Hematopoietic multipotent progenitor cell treated with erythropoietin and hydrocortisone succinate and interleukin-3 and kit ligand, for 8 days (in vitro differentiated cells): ENCODE results near the gene MOSPD3.

Source experiments
- DNase-seq: peaks from one replicate; pipeline ENCODE4 v3.0.0-alpha.2; 2015

MOSPD3 gene

DNA sequence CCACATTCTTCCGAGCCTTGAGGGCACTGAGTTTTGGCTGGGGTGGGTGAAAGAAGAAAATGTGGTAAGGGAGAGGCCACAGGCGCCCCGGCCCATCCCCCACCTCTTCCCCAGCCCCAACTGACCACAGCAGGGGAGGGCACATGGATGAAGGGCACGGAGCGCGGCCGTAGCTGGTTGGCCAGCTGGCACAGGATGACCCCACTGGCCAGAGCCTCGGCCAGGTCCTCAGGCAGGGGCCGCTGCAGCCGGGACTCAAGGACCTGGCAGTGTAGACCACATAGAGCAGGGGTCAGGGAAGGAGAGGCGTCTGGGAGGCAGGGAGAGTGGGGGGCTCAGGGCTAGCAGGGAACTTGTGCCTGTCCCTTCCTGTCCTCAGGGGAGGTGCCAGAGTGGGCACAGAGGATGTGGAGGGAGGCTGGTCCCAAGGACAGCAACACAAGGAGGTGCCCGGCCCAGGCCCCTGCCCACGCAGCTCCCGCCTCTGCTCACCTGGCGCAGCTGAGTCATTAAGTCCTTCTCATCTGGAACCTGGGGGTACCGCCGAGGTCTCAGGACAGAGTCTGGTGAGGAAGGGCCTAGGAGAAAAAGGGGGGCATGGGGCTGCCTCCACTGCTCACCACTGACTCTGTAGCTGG, 36.5 kb upstream of the MOSPD3 start:
- no peak for DNase-seq

DNA sequence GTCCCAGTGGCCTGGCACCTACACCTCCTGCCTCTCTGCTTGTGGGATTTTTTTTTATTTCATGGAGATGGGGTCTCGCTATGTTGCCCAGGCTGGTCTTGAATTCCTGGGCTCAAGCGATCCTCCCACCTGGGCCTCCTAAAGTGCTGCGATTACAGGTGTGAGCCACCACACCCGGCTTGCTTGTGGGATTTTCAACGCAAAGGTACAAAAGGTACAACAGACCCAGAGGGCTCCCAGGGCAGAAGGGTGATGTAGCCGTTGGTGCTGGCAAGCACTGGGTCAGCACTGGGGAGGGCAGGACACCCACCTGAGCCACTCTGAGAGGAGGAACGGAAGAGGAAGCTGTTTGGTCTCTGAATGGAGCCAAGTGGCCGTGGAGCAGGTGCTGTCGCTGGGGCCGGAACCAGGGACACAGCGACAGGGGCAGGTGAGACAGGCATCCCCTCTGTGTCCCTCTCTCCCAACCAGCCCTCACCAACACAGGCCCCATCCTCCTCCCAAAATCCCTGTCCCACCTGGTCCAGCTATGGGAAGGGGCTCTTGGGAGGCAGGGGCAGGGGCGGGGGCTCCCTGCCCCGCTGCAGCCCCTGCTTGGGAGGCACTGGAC, 35.9 kb upstream of the MOSPD3 start:
- DNase-seq = no peak

DNA sequence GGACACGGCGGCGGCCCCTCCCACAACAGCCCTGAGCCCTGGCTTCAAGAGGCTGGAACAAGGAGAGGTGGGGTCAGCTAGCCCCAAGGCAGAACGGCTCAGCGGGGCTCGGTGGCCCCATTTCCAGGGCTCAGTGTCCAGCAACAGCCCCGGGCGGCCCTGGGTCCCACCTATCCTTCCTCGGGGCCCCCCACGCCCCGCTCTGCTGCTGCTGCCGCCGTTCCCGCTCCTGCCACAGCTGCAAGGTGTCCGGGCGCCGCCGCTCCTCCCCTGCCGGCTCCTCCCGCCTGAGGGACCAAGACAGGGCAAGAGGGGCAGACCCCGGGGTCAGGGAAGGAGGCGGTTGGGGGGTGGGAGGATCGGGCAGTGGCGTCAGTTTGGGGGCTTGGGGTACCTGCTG, 35.2 kb upstream of the MOSPD3 start:
- DNase-seq = no peak

DNA sequence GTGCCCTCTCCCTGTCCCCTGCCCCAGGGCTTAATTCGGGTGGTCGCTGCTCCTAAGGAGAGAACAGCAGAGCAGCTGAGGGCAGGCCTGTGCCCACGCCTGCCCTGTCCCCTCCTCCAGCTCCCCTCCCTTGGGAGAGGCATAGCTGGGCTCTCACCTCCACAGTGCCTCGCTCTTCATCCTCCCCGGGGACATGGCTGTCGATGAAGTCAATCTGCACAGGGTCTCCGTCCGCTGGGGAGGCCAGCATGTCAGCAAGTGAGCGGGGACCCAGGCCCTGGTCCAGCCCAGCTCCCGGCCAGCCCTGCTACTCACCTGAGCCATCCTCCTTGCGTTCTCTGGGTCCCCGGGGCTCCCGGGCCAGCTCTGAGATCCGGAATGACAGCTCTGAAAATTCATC, 34.8 kb upstream of the MOSPD3 start:
- DNase-seq = no peak

DNA sequence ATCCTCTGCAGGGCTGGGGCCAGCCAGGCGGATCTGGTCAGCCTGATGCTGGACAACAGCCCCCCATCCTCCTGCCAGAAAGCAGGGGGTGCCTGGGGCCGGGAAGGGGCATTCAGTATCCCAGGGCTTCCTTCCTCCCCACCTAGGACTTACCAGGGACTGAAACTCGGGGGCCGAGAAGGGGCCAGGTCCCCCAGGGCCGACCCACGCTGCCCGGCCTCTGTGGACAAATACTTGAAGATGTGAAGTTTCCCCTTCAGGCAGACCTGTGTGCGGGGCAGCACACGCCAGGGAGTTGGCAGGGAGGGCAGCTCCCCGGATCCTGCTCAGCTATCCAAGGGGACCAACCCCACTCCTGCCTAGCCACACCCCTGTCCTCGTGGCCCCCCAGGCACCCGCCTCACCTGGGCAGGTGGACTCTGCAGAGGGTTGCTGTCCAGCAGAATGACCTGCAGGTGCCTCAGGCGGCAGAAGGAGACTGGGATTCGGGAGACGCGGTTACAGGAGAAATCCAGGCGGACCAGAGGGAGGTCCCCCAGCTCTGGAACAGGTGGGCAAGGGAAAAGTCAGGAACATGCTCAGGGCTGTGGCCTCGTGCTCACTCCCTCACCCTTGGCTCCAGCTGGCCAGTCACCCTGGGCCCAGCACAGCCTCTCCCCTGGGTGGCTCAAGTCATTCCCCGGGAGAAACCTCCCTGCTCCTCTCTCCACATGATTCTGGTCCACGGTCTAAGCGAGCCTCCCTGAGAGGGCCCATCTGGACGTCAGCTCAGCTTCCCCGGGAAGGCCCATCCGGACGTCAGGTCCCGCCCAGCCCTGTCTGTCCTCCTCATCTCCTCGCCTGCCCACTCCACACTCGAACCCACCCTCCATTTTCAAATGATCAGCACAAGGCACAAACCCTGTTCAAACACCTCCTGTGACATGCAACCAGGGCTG, 33.8 kb upstream of the MOSPD3 start:
- DNase-seq = no peak

DNA sequence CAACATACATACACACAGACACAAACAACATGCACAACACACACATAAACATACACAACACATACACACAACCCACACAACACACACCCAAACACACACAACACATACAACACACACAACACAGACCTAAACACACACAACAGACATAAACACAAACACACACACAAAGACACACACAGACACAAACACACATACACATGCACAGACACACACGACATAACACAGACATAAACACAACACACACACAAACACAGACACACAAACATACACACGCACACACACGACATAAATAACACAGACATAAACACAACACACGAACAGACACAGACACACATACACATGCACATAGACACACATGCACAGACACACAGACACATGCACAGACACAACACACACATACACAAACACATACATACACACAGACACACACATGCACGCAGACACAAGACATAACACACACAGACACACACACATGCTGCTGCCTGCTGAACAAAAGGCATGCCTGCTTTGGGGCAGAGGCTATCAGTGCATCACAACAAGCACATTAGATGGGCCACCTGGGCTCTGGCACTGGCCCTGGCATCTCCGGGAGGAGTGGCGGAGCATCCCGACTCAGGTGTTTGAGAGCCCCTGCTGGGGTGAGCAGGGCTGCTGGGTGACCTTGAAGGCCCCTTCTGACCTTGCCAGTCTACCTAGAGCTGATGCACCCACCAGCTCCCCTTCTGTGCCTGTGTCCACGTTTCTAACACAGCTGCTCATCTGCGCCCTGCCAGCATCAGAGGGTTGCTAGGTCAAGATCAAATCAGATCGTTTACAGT, 31.7 kb upstream of the MOSPD3 start:
- DNase-seq = no peak

DNA sequence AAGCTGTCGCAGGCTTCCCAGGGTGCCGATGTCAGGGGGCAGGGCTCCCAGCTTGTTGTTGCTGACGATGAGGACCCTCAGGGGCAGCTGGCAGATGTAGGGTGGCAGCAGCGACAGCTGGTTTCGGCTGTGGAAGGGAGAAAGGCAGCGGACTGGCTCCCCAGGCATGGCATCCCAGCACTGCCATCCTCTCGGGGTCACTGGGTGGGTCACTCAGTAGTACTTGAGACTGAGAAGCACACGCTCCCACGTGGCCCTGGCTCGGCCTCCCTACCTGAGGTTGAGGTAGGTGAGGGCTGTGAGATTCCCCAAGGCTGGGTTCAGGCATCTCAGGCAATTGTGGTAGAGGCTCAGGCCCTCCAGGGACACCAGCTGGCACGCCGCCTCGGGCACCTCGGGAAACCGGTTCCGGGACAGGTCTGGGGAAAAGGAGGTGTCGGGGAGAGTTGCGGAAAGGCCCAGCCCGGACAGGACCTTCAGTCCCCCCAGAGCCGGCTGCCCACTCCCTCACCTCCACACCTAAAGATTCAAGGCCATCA, 30.2 kb upstream of the MOSPD3 start:
- no peak for DNase-seq

DNA sequence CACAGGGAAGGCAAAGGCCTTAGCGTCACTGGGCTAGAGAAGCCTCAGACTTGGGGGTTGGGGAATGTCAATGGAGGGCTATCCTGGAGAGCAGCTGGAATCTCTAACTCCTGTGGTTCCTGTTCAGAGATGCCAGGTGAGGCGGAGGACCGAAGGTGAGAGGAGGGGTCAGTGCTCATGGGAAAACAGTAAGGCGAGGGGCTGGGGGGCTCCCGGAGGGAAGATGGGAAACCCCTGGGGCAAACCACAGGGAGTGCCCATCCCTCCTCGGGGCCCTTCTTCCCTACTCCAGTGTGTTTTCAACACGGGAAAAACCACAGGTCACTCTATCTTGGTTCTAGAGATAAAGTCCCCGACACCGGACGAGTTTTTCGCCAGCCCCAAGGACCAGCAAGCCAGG, 29.7 kb upstream of the MOSPD3 start:
- DNase-seq = no peak

DNA sequence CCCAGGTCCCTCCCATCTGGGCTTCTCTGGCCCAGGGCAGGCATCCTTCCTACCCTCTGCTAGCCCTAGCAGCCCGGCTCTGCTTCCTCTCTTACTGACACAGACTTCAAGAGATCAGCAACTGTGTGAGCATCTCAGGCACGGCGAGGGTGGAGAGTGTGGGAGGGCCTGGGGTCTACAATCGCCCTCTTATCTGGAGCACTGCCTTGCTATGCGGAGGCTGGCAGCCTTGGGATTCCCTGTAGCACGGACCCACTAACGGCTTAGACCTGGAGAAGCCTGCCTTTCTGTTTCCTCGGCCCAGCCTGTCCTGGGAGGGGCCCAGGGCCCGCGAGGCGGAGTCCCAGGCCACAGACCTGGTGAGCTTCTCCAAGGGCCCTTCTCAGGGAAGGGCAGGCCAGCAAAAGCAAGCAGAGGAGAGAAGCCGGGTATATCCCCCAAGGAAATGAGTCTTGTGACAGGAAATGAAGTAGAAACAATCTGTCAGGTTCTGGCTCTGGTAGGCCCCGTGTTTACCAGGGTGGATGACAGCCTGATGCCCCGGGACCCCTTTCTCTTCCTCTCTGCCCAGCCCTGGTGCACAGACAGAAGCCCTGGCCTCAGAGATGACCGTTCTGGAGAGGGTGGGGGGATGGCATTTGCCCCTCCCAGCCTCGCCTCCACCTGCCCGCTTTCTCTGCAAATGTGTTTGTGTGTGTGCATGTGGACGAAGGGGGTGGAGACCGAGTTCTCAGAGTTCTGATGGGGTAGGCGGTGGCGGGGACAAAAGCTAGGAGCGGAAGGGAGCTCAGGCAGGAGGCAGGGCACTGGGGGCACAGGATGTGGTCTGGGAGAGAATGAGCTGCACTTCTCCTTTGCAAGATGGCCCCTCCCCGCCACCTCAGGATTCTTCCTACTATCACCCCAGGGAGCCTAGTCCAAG, 28.9 kb upstream of the MOSPD3 start:
- peak; percentile 71 for DNase-seq

DNA sequence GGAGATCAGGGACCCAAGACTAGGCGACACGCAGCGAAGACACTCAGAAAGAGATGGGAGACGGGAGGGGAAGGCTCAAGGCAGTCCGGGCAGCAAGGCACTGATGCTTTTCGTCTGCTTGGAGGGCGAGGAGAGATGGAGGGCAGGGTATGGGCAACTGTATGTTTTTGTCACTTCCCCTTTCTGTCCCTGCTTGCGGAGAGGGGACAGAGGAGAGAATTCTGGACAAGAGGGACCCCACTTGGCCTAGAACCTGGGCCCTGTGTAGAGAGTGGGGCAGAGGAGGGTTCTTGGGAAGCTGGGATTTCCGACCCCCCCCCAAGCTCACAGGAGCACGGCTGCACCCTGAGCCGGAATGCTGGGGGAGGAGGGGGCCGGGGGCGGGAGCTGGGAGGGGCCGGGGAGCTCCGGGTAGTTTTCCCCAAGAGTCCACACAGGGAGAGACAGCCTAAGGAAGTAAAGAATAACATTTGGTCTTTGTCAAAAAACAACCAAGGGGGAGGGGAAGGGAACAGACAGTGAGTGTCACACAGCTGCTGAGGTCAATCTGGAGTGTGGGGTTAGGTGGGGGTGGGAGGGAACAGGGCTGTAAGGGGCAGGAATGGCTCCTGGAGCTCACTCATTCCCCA, 28.2 kb upstream of the MOSPD3 start:
- DNase-seq = no peak

DNA sequence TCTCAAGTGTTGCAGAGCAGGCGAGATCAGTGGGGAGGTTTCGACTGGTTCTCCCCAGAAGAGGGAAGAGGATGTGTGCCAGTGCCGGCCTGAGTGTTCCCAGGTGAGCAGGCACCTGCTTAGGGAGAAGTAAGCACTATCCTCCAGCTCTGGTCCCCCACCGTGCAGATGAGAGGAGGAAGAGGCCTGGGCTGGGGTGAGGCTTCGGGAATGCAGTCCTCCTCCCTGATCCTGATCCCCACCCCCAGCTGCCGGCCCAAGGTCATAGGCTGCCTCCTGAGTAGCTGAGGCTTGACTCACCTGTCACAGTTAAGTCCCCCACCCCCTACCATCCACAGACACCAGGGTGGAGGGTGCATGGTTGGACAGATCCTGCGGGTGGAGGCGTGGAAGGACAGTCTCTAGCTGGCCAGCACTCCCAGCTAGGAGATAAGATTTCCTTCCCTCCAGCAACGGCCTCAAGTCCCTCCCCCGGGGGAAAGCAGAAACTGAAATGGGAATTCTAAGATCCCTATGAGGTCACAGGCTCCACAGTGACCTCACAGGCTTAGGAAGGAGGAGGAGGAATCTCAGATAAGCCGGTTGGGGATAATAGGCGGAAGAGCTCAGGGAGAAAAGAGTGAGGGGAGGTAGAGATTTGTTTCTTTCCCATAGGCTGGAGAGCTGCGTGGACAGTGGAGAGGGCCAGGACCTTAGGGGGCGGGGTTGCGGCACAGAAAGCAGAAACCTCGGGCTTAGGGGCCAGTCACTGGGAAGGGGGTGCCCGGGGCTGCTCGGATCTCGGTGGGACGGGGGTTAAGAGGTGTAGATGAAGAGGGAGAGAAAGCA, 27.4 kb upstream of the MOSPD3 start:
- DNase-seq = peak; percentile 26

DNA sequence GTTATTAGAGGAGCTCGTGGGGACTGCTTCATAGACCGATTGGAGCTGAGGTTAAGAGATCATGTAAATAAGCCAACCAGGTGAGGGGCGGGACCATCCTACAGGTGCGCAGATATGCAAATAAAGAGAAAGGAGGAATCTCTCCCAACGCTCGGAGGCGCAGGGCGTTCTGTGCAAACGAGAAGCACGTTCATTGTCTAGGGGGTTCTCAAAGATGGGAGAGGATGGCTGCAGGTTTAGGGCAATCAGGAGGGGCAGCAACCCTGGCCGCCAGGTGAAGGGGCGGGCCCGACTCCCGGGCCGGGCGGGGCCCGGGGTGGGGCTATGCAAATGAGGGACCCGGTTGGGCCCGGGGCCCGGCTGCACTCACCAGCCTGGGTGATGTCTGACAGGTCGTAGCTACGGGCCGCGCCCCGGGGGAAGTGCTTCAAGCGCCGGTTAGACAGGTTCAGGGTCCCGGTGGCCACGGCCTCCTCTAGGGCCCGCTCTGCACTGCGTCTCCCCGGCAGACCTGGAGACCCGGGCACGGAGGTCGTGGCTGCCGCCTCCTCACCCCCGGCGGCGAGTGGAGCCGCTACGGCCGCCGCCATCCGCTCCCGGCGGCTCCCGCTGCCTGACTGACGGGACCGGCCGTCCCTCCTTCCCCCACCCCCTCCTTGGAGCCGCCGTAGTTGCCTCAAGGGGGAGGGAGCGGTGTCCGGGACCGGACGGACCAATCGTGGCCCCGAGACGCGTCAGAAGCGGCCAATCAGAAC, 26.7 kb upstream of the MOSPD3 start, which contains the start of gene LRCH4:
Gene LRCH4 (minus strand): TSS at position 619 of the 755 bp plus-strand sequence. CDS start 29 bp downstream, at position 590.
- no peak for DNase-seq

DNA sequence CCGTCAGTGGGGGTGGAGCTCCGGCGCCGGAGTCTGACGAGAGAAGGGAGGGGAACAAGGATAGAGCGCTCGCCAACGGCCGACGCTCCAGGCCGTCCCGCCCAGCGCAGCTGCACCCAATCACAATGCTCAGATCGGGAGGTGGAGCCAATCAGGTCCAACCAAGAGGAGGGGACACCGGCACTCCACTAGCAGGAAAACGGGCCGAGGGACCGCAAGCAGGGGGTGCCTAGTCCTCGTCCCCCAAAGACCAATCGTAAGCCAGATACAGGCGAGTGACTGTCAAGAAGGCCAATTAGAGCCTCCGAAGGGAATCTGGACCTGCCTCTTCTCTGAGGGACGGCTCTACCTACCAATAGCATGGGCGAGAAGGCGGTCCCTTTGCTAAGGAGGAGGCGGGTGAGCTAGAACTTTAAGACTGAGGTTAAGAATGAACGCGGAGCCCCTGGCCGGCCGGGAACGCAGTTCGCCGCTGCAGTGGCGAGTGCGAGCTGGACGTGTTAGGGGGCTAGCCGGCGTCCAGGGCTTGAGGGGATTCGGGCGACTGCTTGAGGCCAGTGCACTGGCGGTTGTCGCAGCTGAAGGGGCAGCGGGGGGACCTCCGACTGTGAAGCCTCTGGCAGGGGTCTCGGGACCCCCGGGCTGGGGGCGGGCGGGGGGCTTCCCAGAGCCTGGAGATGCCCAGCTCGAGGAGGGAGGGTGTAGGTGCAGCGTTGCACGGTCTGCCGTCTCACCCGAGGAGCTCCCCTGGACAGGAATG, 25.9 kb upstream of the MOSPD3 start, which contains the start of gene FBXO24:
Gene FBXO24 (plus strand): TSS at position 63 of the 760 bp plus-strand sequence. CDS start 298 bp downstream, at position 361.
- DNase-seq = peak; percentile 100

DNA sequence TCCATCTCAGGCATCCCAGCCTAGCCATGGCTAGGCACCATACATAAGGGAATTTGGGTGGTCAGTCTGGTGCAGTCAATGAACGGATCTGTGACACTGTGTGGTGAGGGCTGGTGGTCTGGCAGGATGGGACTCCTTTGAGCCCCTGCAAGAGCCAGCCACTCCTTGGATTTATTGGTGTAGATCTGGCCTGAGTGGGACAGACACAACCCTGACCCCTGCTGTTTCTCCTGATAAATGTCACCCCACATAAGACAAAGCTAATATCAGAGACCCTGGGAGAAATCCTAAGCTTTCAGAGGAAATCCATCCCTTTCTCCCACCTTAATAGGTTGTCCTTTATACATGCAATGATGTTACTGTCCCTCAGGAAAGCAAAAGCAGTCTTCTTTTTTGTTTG, 23.9 kb upstream of the MOSPD3 start:
- peak; percentile 62 for DNase-seq

DNA sequence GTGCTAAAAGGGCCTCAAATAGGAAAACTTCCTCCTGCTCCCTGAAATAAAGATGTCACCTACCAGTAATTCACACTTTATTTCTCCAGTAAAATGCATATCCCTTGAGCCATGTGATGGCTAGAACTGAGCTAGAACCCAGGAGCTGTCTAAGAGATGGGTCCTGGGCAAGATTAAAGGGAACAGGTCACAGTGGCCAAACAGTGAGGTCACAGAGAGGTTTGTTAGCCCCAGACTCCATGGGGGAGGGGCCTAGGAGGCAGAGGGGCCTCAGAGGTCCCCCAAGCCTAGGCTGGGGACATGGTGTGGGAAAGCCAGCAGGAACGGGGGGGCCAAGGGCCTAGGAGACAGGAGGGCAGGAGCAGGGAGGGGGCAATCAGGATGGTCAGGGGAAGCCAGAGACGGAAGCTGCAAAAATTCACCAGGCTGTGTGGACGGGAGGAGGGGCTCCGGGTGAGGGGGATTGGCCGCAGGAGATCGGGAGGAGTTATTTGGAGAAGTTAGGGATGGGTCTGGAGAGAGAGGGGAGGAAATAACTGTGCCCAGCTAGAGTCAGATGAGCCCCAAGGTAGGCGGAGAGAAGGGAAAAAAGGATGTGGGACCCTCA, 22.9 kb upstream of the MOSPD3 start:
- DNase-seq = no peak

DNA sequence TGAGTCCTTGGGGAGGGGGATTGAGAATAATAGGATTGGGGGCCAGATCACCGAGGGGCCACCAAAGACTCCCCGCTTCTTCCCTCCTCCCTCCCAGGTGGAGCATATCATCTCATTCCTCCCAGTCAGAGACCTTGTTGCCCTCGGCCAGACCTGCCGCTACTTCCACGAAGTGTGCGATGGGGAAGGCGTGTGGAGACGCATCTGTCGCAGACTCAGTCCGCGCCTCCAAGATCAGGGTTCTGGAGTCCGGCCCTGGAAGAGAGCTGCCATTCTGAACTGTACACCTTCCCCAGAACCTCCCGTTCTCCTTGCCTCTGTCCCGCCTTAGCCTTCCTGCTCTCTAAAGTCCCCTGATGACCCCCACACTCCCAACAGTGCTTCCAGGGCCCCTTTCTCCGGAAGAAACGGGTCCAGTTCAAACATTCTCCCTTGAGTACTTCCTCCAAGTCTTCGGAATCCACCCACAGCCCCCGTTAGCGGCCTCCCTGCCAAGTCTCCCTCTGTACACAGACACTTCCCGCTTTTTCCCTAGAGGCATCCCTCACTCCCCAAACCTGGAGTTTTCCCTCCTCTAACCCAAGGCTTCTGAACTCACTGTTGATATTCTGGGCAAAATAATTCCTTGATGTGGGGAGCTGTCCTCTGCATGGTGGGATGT, 22.1 kb upstream of the MOSPD3 start:
- DNase-seq = no peak

DNA sequence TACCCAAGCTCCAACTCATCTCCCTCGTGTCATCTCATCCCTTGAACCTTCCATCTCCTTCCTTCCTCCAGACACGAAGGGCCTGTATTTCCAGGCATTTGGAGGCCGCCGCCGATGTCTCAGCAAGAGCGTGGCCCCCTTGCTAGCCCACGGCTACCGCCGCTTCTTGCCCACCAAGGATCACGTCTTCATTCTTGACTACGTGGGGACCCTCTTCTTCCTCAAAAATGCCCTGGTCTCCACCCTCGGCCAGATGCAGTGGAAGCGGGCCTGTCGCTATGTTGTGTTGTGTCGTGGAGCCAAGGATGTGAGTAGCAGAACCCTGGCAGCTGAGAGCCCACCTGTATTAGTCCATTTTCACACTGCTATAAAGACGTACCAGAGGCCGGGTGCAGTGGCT, 20.7 kb upstream of the MOSPD3 start:
- no peak for DNase-seq
